22Rv1 (cell line): ENCODE results near the gene UHRF1.
A peak's percentile ranks its signal among the peaks of the same experiment; 100 is the strongest.
"Not testable (repeated sequence)": the region's sequence is repeated elsewhere in the genome, so short reads cannot be mapped to it uniquely, and the experiment has no call there.

ENCODE experiments used
- H3K27ac ChIP-seq: fragments of 450-650 bp; 2 replicates; pipeline ENCODE4 v1.5.1; 2017
- CTCF ChIP-seq: fragments of 450-650 bp; IDR thresholded peaks from 2 replicates; pipeline ENCODE4 v1.5.1; 2017; ENCODE audit warnings: mild to moderate bottlenecking
- ZFX ChIP-seq: fragments of 450-650 bp; IDR thresholded peaks from 2 replicates; pipeline ENCODE4 v1.6.1; 2017; ENCODE audit warnings: antibody characterized with exemption, borderline replicate concordance

The UHRF1 gene

GRCh38 chr19:4951656-4952055 lies 42.4 kb downstream of the UHRF1 start:
- no peak overlapping the region for H3K27ac ChIP-seq
- TF ChIP-seq CTCF (no peak), ZFX (no peak)

GRCh38 chr19:4952945-4953344 lies 43.6 kb downstream of the UHRF1 start:
- TF ChIP-seq CTCF (no peak), ZFX (no peak)
- 0 out of 2 replicates have a peak overlapping the region, but pooled peaks have one; percentile 5 for H3K27ac ChIP-seq

- H3K27ac ChIP-seq: not testable (repeated sequence)
Observed at GRCh38 chr19:4954320-4955149, 45.2 kb downstream of the UHRF1 start.

- H3K27ac ChIP-seq: no peak overlapping the region
- no peak for TF ChIP-seq CTCF
- TF ChIP-seq ZFX: no peak
Observed at GRCh38 chr19:4955274-4955673, 46.0 kb downstream of the UHRF1 start.

- TF ChIP-seq ZFX (no peak), CTCF (no peak)
- H3K27ac ChIP-seq: no peak overlapping the region
Observed at GRCh38 chr19:4957981-4958380, 48.7 kb downstream of the UHRF1 start.

- H3K27ac ChIP-seq: 0 out of 2 replicates have a peak overlapping the region, but pooled peaks have one; percentile 6
- no peak for TF ChIP-seq CTCF
- TF ChIP-seq ZFX: no peak
Observed at GRCh38 chr19:4962085-4962619, 52.9 kb downstream of the UHRF1 start.

GRCh38 chr19:4965061-4965460 lies 55.8 kb downstream of the UHRF1 start:
- no peak overlapping the region for H3K27ac ChIP-seq
- TF ChIP-seq CTCF (no peak), ZFX (no peak)
